GM23248 (cell line): ENCODE measurements around the gene PPP2R2D. TPM values are rescaled to one million over a fixed set of nuclear protein-coding genes. Genes with fewer than 3 reads are reported as not detected.

ENCODE experiments used
- DNase-seq: peaks from one replicate; pipeline ENCODE4 v3.0.0-alpha.2; 2015
- H2AFZ ChIP-seq: fragments of 200-600 bp; sonication (generic); 2 replicates; pipeline ENCODE4 v1.6.1; 2016; ENCODE audit warnings: antibody characterized with exemption
- H3F3A ChIP-seq: fragments of 200-600 bp; sonication (generic); 2 replicates; pipeline ENCODE4 v1.6.1; 2016; ENCODE audit warnings: mild to moderate bottlenecking, antibody characterized with exemption, mixed run types; ENCODE audit not compliant: insufficient read depth
- H3K27ac ChIP-seq: fragments of 200-600 bp; sonication (generic); 2 replicates; pipeline ENCODE4 v1.5.1; 2016; ENCODE audit warnings: mild to moderate bottlenecking
- H3K27me3 ChIP-seq: fragments of 200-600 bp; sonication (generic); replicated peaks from 2 replicates; pipeline ENCODE4 v1.6.1; 2016; ENCODE audit warnings: mild to moderate bottlenecking; ENCODE audit not compliant: insufficient read depth
- H3K36me3 ChIP-seq: fragments of 200-600 bp; sonication (generic); 2 replicates; pipeline ENCODE4 v1.6.1; 2016; ENCODE audit warnings: low read depth, mild to moderate bottlenecking
- H3K4me1 ChIP-seq: fragments of 200-600 bp; sonication (generic); 2 replicates; pipeline ENCODE4 v1.6.1; 2016; ENCODE audit warnings: mild to moderate bottlenecking; ENCODE audit not compliant: insufficient read depth
- H3K4me2 ChIP-seq: fragments of 200-600 bp; sonication (generic); one replicate; pipeline ENCODE4 v1.6.1; 2016; ENCODE audit warnings: mild to moderate bottlenecking; ENCODE audit not compliant: unreplicated experiment
- H3K4me3 ChIP-seq: fragments of 200-600 bp; sonication (generic); 2 replicates; pipeline ENCODE4 v1.5.1; 2016; ENCODE audit warnings: mild to moderate bottlenecking
- H3K79me2 ChIP-seq: fragments of 200-600 bp; sonication (generic); 2 replicates; pipeline ENCODE4 v1.6.1; 2016; ENCODE audit warnings: mild to moderate bottlenecking; ENCODE audit not compliant: insufficient read depth
- H3K9ac ChIP-seq: fragments of 200-600 bp; sonication (generic); 2 replicates; pipeline ENCODE4 v1.6.1; 2016; ENCODE audit warnings: mild to moderate bottlenecking
- H3K9me2 ChIP-seq: fragments of 200-600 bp; sonication (generic); 2 replicates; pipeline ENCODE4 v1.6.1; 2016; ENCODE audit warnings: mixed run types, mild to moderate bottlenecking, moderate library complexity; ENCODE audit not compliant: insufficient read depth
- H3K9me3 ChIP-seq: fragments of 200-600 bp; sonication (generic); one replicate; pipeline ENCODE4 v1.6.1; 2017; ENCODE audit warnings: low read depth
- H4K20me1 ChIP-seq: fragments of 200-600 bp; sonication (generic); 2 replicates; pipeline ENCODE4 v1.6.0; 2016; ENCODE audit not compliant: insufficient read depth
- EZH2 ChIP-seq: fragments of 200-600 bp; sonication (generic); IDR thresholded peaks from 2 replicates; pipeline ENCODE4 v1.6.1; 2018; ENCODE audit warnings: antibody characterized with exemption, mild to moderate bottlenecking; ENCODE audit not compliant: insufficient read depth, poor library complexity, severe bottlenecking
- EZH2phosphoT487 ChIP-seq: fragments of 200-600 bp; sonication (generic); IDR thresholded peaks from 2 replicates; pipeline ENCODE4 v1.6.1; 2018; ENCODE audit warnings: antibody characterized with exemption, moderate library complexity, mild to moderate bottlenecking, low read depth; ENCODE audit not compliant: insufficient read depth
- WGBS, 2 experiments: methylation state at CpG; one replicate each; pipeline ENCODE4 v1.1.6; 2015 to 2017; ENCODE audit warnings: low lambda C conversion rate in 2 of 2, low coverage in 1 of 2; ENCODE audit errors: missing lambda C conversion rate in 2 of 2; 5-methylcytosine and 5-hydroxymethylcytosine counted together
- in situ Hi-C: fragments of 300-500 bp; cut with MboI; formaldehyde crosslinking; loops from 2 replicates; pipeline ENCODE4 v1.15.0; 2020
- polyA plus RNA-seq: library from polyadenylated mRNA; unstranded; fragments of >200 nt; fragmentation: Nextera tagmentation; extraction: Ambion mirVana; gene quantifications from 2 replicates; pipeline ENCODE4 v1.2.1, GENCODE V29; 2016
- total RNA-seq: library from RNA; depleted of rRNA; stranded (reverse); fragments of >200 nt; shearing (Covaris generic); gene quantifications from 2 replicates; pipeline ENCODE4 v1.2.3, GENCODE V29; 2014

The PPP2R2D gene
- total and polyA plus RNA-seq, 2 experiments from 2014 or later, result 18.5 to 26.2 TPM

DNA sequence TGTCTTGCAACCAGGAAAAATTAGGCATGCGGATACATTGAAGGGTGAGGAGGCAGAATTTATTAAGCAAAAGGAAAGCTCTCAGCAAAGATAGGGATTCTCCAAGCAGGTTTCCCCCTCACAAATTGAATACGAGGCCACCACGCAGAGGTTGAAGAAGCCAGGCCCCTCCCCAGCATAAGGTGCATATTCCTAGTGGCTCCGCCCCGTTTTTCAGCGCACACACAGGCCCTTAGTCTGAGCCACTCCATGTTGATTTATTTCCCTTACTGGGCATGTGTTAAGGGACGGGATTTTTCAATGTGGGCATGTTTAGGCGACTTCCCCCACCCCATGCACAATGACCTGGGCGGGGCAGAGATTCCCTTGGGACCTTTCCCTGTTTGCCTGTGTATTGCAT, 24.9 kb downstream of the PPP2R2D start:
- DNase-seq, result no peak
- H3K9ac ChIP-seq, result no peak overlapping the region
- H4K20me1 ChIP-seq, result peaks cover 5% of the 10 kb centered on the region; the same call in 1 of the 2 replicates
- H3F3A ChIP-seq, result no peaks in the 10 kb centered on the region
- in situ Hi-C loops, result no loop called here
- no peak overlapping the region for H3K4me3 ChIP-seq
- H3K79me2 ChIP-seq, result peaks cover 100% of the 10 kb centered on the region
- H3K4me1 ChIP-seq, result no peaks in the 10 kb centered on the region
- no peak overlapping the region for H2AFZ ChIP-seq
- H3K36me3 ChIP-seq, result no peaks in the 10 kb centered on the region
- WGBS, 2 experiments, result 91 to 92% methylated on average over 9 of the region's 9 CpGs
- H3K27ac ChIP-seq, result no peak overlapping the region
- TF ChIP-seq EZH2, result no peak
- H3K4me2 ChIP-seq, result no peak overlapping the region
- H3K9me3 ChIP-seq, result peaks cover 2% of the 10 kb centered on the region
- H3K9me2 ChIP-seq, result no peaks in the 10 kb centered on the region
- no peaks in the 10 kb centered on the region for H3K27me3 ChIP-seq

DNA sequence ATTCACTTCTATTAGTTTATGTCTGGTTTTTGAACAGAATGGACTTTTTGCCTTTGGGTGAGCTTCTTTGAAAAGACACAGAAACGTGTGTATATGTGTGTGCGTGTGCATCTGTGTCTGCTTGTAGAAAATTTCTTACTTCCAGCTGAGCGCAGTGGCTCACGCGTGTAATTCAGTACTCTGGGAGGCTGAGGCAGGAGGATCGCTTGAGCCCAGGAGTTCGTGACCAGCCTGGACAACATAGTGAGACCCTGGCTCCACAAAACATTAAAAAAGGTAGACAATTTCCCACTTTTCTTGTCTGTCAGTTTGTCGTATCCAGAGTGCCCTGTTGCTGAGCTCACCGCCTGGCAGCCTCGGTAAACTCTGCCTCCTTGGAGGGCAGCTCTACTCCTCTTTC, 25.4 kb downstream of the PPP2R2D start:
- no peaks in the 10 kb centered on the region for H3K4me1 ChIP-seq
- H3F3A ChIP-seq, result no peaks in the 10 kb centered on the region
- H3K79me2 ChIP-seq, result peaks cover 100% of the 10 kb centered on the region
- no peak for DNase-seq
- H3K9ac ChIP-seq, result no peak overlapping the region
- H3K4me3 ChIP-seq, result no peak overlapping the region
- no peak overlapping the region for H3K4me2 ChIP-seq
- no peak for TF ChIP-seq EZH2
- no peaks in the 10 kb centered on the region for H3K27me3 ChIP-seq
- peaks cover 2% of the 10 kb centered on the region for H3K9me3 ChIP-seq
- H3K36me3 ChIP-seq, result no peaks in the 10 kb centered on the region
- no peak overlapping the region for H2AFZ ChIP-seq
- in situ Hi-C loops, result no loop called here
- H4K20me1 ChIP-seq, result peaks cover 5% of the 10 kb centered on the region; the same call in 1 of the 2 replicates
- no peak overlapping the region for H3K27ac ChIP-seq
- H3K9me2 ChIP-seq, result no peaks in the 10 kb centered on the region
- WGBS, 2 experiments, result 98 to 99% methylated on average over 10 of the region's 10 CpGs

- Histone ChIP-seq H3K27ac (no peak overlapping the region), H3K9ac (no peak overlapping the region), H3K4me3 (no peak overlapping the region), H4K20me1 (peaks cover 5% of the 10 kb centered on the region; the same call in 1 of the 2 replicates), H3K4me1 (no peaks in the 10 kb centered on the region), H3F3A (no peaks in the 10 kb centered on the region), H3K36me3 (no peaks in the 10 kb centered on the region), H3K9me2 (no peaks in the 10 kb centered on the region), H3K4me2 (no peak overlapping the region), H2AFZ (no peak overlapping the region), H3K9me3 (peaks cover 2% of the 10 kb centered on the region), H3K27me3 (no peaks in the 10 kb centered on the region), H3K79me2 (peaks cover 100% of the 10 kb centered on the region)
- WGBS, 2 experiments, result 93 to 96% methylated on average over 28 of the region's 28 CpGs
- DNase-seq, result no peak
- in situ Hi-C loops, result no loop called here
- TF ChIP-seq EZH2phosphoT487, result no peak
- no peak for TF ChIP-seq EZH2
These were observed 26.2 kb downstream of the PPP2R2D start for GRCh38 chr10:131926743-131927595.

- DNase-seq, result no peak
- Histone ChIP-seq H3K9me2 (no peaks in the 10 kb centered on the region), H3K27me3 (no peaks in the 10 kb centered on the region), H3K79me2 (peaks cover 100% of the 10 kb centered on the region), H3K4me2 (no peak overlapping the region), H3K4me1 (no peaks in the 10 kb centered on the region), H4K20me1 (no peaks in the 10 kb centered on the region; the same call in 1 of the 2 replicates), H3K9ac (no peak overlapping the region), H3K36me3 (no peaks in the 10 kb centered on the region), H3K4me3 (no peak overlapping the region), H3K9me3 (peaks cover 2% of the 10 kb centered on the region), H3K27ac (no peak overlapping the region), H3F3A (no peaks in the 10 kb centered on the region), H2AFZ (no peak overlapping the region)
- in situ Hi-C loops, result no loop called here
- 93 to 94% methylated on average over 18 of the region's 18 CpGs for WGBS, 2 experiments
- no peak for TF ChIP-seq EZH2phosphoT487
- no peak for TF ChIP-seq EZH2
These were observed 27.7 kb downstream of the PPP2R2D start for GRCh38 chr10:131928248-131929095.
